Brain microvascular endothelial cell (primary cell): ENCODE results near the gene CIITA.

Experiments used
- DNase-seq: peaks from one replicate; pipeline ENCODE4 v3.0.0-alpha.2; 2020
- H3K27ac ChIP-seq: fragments of 250-450 bp; sonication (Bioruptor Pico); 2 replicates; pipeline ENCODE4 v1.5.1; 2020; ENCODE audit warnings: mild to moderate bottlenecking, moderate library complexity
- H3K27me3 ChIP-seq: fragments of 250-450 bp; sonication (Bioruptor Pico); replicated peaks from 2 replicates; pipeline ENCODE4 v1.5.1; 2020; ENCODE audit warnings: mild to moderate bottlenecking
- H3K36me3 ChIP-seq: fragments of 250-450 bp; sonication (Bioruptor Pico); replicated peaks from 2 replicates; pipeline ENCODE4 v1.5.1; 2020; ENCODE audit warnings: mild to moderate bottlenecking
- H3K4me3 ChIP-seq: 2 replicates; pipeline ENCODE4 v1.5.1; 2011; ENCODE audit warnings: low read depth, mild to moderate bottlenecking, control low read depth, low read length, moderate library complexity
- in situ Hi-C: cut with HindIII; loops from 2 replicates; pipeline ENCODE4 v1.10.0; 2017; ENCODE audit warnings: low sequenced_read_pairs, low pct_ligation_motif_present
- TF ChIP-seq, protein P1 (sequence below): IDR thresholded peaks from 2 replicates; pipeline ENCODE4 v1.5.1; 2011; ENCODE audit warnings: low read depth, mild to moderate bottlenecking, moderate library complexity, low read length, control low read depth, inconsistent platforms; ENCODE audit errors: missing control alignments

Gene CIITA

DNA sequence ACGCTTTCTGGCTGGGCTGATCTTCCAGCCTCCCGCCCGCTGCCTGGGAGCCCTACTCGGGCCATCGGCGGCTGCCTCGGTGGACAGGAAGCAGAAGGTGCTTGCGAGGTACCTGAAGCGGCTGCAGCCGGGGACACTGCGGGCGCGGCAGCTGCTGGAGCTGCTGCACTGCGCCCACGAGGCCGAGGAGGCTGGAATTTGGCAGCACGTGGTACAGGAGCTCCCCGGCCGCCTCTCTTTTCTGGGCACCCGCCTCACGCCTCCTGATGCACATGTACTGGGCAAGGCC, 30.7 kb downstream of the CIITA start:
- Histone ChIP-seq H3K36me3 (no peaks in the 10 kb centered on the region), H3K27ac (no peak overlapping the region), H3K4me3 (no peak overlapping the region), H3K27me3 (no peaks in the 10 kb centered on the region)
- in situ Hi-C loops: no loop called here
- DNase-seq: no peak
- TF ChIP-seq, protein P1, sequence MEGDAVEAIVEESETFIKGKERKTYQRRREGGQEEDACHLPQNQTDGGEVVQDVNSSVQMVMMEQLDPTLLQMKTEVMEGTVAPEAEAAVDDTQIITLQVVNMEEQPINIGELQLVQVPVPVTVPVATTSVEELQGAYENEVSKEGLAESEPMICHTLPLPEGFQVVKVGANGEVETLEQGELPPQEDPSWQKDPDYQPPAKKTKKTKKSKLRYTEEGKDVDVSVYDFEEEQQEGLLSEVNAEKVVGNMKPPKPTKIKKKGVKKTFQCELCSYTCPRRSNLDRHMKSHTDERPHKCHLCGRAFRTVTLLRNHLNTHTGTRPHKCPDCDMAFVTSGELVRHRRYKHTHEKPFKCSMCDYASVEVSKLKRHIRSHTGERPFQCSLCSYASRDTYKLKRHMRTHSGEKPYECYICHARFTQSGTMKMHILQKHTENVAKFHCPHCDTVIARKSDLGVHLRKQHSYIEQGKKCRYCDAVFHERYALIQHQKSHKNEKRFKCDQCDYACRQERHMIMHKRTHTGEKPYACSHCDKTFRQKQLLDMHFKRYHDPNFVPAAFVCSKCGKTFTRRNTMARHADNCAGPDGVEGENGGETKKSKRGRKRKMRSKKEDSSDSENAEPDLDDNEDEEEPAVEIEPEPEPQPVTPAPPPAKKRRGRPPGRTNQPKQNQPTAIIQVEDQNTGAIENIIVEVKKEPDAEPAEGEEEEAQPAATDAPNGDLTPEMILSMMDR: no peak

DNA sequence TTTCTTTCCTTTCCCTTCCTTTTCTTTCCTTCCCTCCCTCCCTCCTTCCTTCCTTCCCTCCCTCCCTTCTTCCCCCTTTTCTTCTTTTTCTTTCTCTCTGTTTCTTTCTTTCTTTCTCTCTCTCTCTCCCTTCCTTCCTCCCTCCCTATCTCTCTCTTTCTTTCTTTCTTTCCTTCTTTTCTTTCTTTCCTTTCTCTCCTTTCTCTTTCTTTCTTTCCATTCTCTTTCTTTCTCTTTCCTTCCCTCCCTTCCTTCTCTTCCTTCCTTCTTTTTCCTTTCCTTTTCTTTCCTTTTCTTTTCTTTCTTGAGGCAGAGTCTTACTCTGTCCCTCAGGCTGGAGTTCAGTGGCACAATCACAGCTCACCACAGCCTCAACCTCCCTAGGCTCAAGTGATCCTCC, 34.3 kb downstream of the CIITA start:
- H3K27ac ChIP-seq: no peak overlapping the region
- H3K4me3 ChIP-seq: no peak overlapping the region
- in situ Hi-C loops: no loop called here
- H3K36me3 ChIP-seq: no peaks in the 10 kb centered on the region
- TF ChIP-seq, protein P1: no peak
- no peak for DNase-seq
- no peaks in the 10 kb centered on the region for H3K27me3 ChIP-seq

DNA sequence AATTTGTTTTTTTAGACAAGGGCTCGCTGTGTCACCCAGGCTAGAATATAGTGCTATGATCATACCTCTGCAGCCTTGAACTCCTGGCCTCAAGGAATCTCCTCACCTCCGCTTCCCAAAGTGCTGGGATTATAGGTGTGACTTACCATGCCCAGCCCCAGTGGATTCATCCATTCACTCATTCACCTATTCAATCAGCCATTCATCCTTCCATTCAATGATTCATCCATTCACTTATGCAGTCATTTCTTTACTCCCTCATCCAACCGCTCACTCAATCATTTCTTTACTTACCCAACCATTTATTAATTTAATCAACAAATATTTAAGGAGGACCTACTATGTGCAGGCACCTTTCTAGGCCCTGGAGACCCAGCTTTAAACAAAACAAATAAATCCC, 39.5 kb downstream of the CIITA start:
- no peak for DNase-seq
- TF ChIP-seq, protein P1: no peak
- H3K4me3 ChIP-seq: no peak overlapping the region
- H3K36me3 ChIP-seq: no peaks in the 10 kb centered on the region
- H3K27ac ChIP-seq: no peak overlapping the region
- in situ Hi-C loops: no loop called here
- no peaks in the 10 kb centered on the region for H3K27me3 ChIP-seq

DNA sequence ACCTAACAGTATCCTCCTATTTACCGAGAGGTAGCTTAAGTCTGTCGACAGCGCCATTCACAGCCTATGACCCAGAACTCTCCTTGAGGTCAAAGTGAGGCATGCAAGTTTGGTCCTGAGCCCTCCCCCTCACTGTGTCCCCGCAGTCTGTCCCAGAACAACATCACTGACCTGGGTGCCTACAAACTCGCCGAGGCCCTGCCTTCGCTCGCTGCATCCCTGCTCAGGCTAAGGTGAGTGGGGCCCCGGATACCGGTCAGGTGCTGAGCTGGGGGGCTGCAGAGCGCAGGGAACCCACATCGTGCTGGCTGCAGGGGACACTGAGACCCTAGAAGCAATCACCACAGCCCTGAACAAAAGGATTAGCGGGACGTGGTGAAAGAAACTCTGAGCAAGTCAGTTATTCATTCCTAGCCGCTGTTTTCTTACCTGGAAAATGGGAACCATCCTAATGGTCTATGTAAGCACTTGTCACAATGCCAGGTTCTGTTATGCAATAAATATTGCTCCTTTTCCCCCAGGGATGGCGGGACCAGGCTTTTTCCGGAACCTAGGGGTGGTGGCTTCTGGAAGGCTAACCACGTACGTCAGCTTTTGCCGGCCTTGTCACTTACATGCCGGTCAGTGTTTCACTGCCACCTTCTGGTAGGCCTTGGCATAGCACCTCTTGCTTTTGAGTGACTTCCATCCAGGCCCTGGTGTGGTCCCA, 41.4 kb downstream of the CIITA start:
- peak; percentile 95 for DNase-seq
- H3K27ac ChIP-seq: no peak overlapping the region
- TF ChIP-seq, protein P1: peak; percentile 99
- no peaks in the 10 kb centered on the region for H3K36me3 ChIP-seq
- H3K4me3 ChIP-seq: no peak overlapping the region
- no peaks in the 10 kb centered on the region for H3K27me3 ChIP-seq
- in situ Hi-C loops: no loop called here

DNA sequence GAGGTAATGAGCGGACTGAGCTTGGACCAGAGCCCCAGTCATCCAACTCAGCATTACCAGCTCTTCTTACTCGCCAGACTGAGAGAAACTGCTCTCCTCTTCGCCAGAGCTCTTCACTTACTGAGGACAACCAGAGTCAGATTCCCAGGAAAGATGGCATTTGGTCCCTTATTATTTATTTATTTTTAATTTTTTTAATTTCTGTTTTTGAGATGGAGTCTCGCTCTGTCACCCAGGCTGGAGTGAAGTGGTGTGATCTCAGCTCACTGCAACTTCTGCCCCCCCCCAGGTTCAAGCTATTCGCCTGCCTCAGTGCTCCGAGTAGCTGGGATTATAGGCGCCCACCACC, 42.0 kb downstream of the CIITA start:
- TF ChIP-seq, protein P1: no peak
- in situ Hi-C loops: no loop called here
- Histone ChIP-seq H3K36me3 (no peaks in the 10 kb centered on the region), H3K27ac (no peak overlapping the region), H3K4me3 (no peak overlapping the region), H3K27me3 (no peaks in the 10 kb centered on the region)
- no peak for DNase-seq

DNA sequence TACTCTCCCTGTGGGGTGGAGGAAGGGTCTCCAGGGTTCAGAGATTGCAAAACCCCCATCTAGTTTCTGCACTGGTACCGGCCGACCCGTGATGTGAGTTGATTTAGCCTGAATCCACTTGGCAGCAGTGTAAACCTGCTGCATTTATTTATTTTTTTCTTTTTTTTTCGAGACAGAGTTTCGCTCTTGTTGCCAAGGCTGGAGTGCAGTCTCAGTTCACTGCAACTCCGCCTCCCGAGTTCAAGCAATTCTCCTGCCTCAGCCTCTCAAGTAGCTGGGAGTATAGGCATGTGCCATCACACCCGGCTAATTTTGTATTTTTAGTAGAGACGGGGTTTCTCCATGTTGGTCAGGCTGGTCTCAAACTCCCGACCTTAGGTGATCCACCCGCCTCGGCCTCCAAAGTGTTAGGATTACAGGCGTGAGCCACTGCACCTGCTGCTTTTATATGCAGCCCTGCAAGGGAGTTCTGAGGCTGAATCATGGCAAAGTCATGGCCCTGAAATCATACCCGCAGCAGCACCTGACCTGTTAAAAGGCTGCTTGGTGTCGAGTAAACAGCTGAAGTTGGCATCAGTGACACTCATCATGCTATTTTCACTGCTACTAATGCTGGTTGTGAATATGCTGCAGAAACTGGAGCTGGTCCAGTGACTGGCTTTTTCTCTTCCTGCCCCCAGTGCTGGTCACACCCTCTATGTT, 43.9 kb downstream of the CIITA start:
- in situ Hi-C loops: no loop called here
- H3K27me3 ChIP-seq: no peaks in the 10 kb centered on the region
- DNase-seq: no peak
- no peak overlapping the region for H3K27ac ChIP-seq
- TF ChIP-seq, protein P1: no peak
- H3K4me3 ChIP-seq: no peak overlapping the region
- H3K36me3 ChIP-seq: no peaks in the 10 kb centered on the region
